ENCODE data around the gene TMEM63B. TPM values are rescaled to one million over a fixed set of nuclear protein-coding genes. Genes with fewer than 3 reads are reported as not detected.

Gene TMEM63B
- total RNA-seq, 1 experiment from 2014 or later: 22.6 TPM

- ChIA-PET POLR2A (no interaction called here), CTCF (interaction anchor here (1.1 to 1.2 kb wide), 2 partner anchors 23 to 56 kb away, joined by 3 to 4 read pairs; no protein-coding TSS in a partner anchor)
- no peak overlapping the region for H3K4me3 Mint-ChIP-seq (ENCODE audit: unreplicated experiment)
These were observed 25.5 kb upstream of the TMEM63B start for GRCh38 chr6:44101832-44102231.

DNA sequence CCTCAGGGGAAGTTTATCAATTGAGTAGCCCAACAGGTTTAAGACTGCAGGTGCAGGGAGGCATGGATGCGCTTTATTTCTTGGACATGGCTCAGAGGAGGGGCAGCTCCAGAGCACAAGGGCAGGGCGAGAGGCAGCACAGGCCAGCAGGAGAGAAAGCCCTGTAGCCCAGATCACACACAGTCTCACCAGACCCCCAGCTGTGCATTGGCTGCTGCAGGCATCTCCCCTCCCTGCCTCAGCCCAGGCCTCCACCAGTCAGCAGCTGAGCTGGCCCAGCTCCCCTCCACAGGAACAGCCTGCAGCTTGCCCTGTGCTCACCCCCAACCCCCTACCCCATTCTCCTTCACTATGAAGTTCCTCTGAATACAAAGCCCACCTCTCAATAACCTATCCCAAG, 24.8 kb upstream of the TMEM63B start:
- H3K36me3 Mint-ChIP-seq (ENCODE audit: insufficient read depth, unreplicated experiment): peaks cover 15% of the 10 kb centered on the region
- no peak for TF ChIP-seq CTCF (IDR thresholded peaks at IDR 0.05; ENCODE audit: unreplicated experiment)
- CTCF ChIA-PET: interaction anchor here (0.6 to 1.2 kb wide), 3 partner anchors 15 to 31 kb away, joined by 3 read pairs; no protein-coding TSS in a partner anchor
- BruUV-seq (replicated peaks): no TSS peak
- intact Hi-C loops (cut with micrococcal nuclease): no loop called here
- no peaks in the 10 kb centered on the region for H3K9me3 Mint-ChIP-seq (ENCODE audit: unreplicated experiment)
- H3K4me1 Mint-ChIP-seq (ENCODE audit: insufficient read depth, unreplicated experiment): peaks cover 9% of the 10 kb centered on the region
- POLR2A ChIA-PET: no interaction called here
- no peak for DNase-seq (ENCODE audit: unreplicated experiment)
- no peak overlapping the region for H3K4me3 Mint-ChIP-seq (ENCODE audit: unreplicated experiment)
- no peaks in the 10 kb centered on the region for H3K27me3 Mint-ChIP-seq (ENCODE audit: insufficient read depth, unreplicated experiment)
- no peak overlapping the region for H3K27ac Mint-ChIP-seq (ENCODE audit: low read depth, unreplicated experiment)

More at GRCh38 chr6:44101832-44102231, 25.5 kb upstream of the TMEM63B start:
- Mint-ChIP-seq H3K9me3 (ENCODE audit: unreplicated experiment) (no peaks in the 10 kb centered on the region), H3K4me1 (ENCODE audit: insufficient read depth, unreplicated experiment) (peaks cover 12% of the 10 kb centered on the region), H3K36me3 (ENCODE audit: insufficient read depth, unreplicated experiment) (peaks cover 15% of the 10 kb centered on the region), H3K27ac (ENCODE audit: low read depth, unreplicated experiment) (no peak overlapping the region), H3K27me3 (ENCODE audit: insufficient read depth, unreplicated experiment) (no peaks in the 10 kb centered on the region)
- DNase-seq (ENCODE audit: unreplicated experiment): no peak
- TF ChIP-seq CTCF (IDR thresholded peaks at IDR 0.05; ENCODE audit: unreplicated experiment): no peak
- intact Hi-C loops (cut with micrococcal nuclease): no loop called here
- no TSS peak for BruUV-seq (replicated peaks)

DNA sequence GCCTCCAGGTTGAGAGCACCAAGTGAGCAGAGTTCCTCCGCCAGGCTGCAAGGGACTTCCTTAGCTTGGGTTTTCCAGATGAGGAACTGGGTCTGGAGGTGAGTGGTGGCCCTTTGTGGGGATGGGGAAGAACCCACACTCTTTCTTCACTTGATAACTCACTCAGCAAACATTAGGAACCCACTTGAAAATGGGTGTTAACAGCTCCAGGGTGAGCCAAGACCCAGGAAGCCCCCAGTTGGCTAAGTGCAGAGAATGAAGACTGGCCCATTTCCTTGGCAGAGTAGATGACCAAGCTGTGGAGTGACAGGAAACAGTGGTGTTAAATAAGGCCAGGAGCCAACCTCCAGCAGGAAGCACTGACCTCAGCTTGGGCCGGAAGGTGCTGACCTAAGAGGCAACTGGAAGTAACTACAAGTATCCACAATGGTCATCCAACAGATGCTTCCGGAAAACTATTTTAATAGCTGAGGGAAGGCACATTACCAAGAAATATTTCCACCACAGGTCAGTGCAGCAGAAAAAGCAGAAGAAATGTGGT, 22.8 kb upstream of the TMEM63B start:
- Mint-ChIP-seq H3K4me3 (ENCODE audit: unreplicated experiment) (no peak overlapping the region), H3K27ac (ENCODE audit: low read depth, unreplicated experiment) (no peak overlapping the region), H3K36me3 (ENCODE audit: insufficient read depth, unreplicated experiment) (peaks cover 23% of the 10 kb centered on the region), H3K9me3 (ENCODE audit: unreplicated experiment) (no peaks in the 10 kb centered on the region), H3K4me1 (ENCODE audit: insufficient read depth, unreplicated experiment) (peaks cover 6% of the 10 kb centered on the region), H3K27me3 (ENCODE audit: insufficient read depth, unreplicated experiment) (no peaks in the 10 kb centered on the region)
- DNase-seq (ENCODE audit: unreplicated experiment): no peak
- TF ChIP-seq CTCF (IDR thresholded peaks at IDR 0.05; ENCODE audit: unreplicated experiment): no peak
- no TSS peak for BruUV-seq (replicated peaks)
- CTCF ChIA-PET: no interaction called here
- intact Hi-C loops (cut with micrococcal nuclease): no loop called here
- POLR2A ChIA-PET: interaction anchor here (0.6 kb wide), 1 partner anchor 511 kb away, joined by 3 read pairs; no protein-coding TSS in a partner anchor

GRCh38 chr6:44105146-44105545, 22.2 kb upstream of the TMEM63B start:
- no TSS peak for BruUV-seq (replicated peaks)
- Mint-ChIP-seq H3K9me3 (ENCODE audit: unreplicated experiment) (no peaks in the 10 kb centered on the region), H3K36me3 (ENCODE audit: insufficient read depth, unreplicated experiment) (peaks cover 29% of the 10 kb centered on the region), H3K4me3 (ENCODE audit: unreplicated experiment) (no peak overlapping the region), H3K4me1 (ENCODE audit: insufficient read depth, unreplicated experiment) (peaks cover 6% of the 10 kb centered on the region), H3K27ac (ENCODE audit: low read depth, unreplicated experiment) (no peak overlapping the region), H3K27me3 (ENCODE audit: insufficient read depth, unreplicated experiment) (no peaks in the 10 kb centered on the region)
- ChIA-PET CTCF (no interaction called here), POLR2A (no interaction called here)
- DNase-seq (ENCODE audit: unreplicated experiment): no peak
- intact Hi-C loops (cut with micrococcal nuclease): no loop called here
- TF ChIP-seq CTCF (IDR thresholded peaks at IDR 0.05; ENCODE audit: unreplicated experiment): no peak

Measured in MCF 10A (cell line).